ENCODE measurements around the gene LRIG1.

The LRIG1 gene

DNA sequence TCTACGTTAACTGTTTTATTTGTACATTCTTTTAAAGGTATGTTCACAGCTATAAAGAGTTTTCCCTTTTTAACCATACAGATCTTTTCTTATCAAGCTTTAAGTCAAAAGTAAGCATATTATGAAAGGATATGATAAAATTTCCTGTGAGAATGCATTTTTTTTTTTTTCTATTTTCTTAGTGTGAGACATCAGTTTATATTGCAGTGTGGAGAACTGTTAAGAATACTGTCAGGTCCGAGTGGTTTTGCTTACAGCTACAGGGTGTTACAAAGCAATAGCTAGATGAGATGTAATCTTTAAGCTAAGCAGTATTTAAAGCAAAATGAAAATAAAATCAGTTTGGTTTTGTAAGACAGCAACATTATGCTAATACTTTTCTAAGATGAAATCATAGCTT is 146.8 kb downstream of the LRIG1 start:
- Histone ChIP-seq H3K36me3 (replicated peaks; ENCODE audit: insufficient read depth, low read length) (no peaks in the 10 kb centered on the region), H4K20me1 (ENCODE audit: insufficient read depth, low read length) (no peaks in the 10 kb centered on the region), H3K4me3 (ENCODE audit: low read length) (no peak overlapping the region), H3K9me2 (replicated peaks; ENCODE audit: insufficient read depth, low read length) (no peaks in the 10 kb centered on the region), H3K9ac (ENCODE audit: low read length) (no peak overlapping the region), H3K27me3 (replicated peaks; ENCODE audit: insufficient read depth, low read length) (no peaks in the 10 kb centered on the region), H3K9me3 (replicated peaks; ENCODE audit: insufficient read depth, low read length) (no peaks in the 10 kb centered on the region), H3K79me2 (ENCODE audit: low read length) (no peaks in the 10 kb centered on the region), H2AFZ (ENCODE audit: low read length) (no peak overlapping the region), H3F3A (ENCODE audit: insufficient read depth, low read length) (no peaks in the 10 kb centered on the region), H3K4me1 (ENCODE audit: low read length) (peaks cover 7% of the 10 kb centered on the region; the same call in 1 of the 2 replicates), H3K27ac (ENCODE audit: low read length) (no peak overlapping the region), H3K4me2 (ENCODE audit: low read depth, low read length) (no peak overlapping the region)
- no peak for TF ChIP-seq EZH2 (optimal IDR thresholded peaks at IDR 0.05; ENCODE audit: low read depth, low read length)
- TF ChIP-seq EZH2phosphoT487 (IDR thresholded peaks at IDR 0.05; ENCODE audit: low read length): no peak
- TF ChIP-seq, protein P1, sequence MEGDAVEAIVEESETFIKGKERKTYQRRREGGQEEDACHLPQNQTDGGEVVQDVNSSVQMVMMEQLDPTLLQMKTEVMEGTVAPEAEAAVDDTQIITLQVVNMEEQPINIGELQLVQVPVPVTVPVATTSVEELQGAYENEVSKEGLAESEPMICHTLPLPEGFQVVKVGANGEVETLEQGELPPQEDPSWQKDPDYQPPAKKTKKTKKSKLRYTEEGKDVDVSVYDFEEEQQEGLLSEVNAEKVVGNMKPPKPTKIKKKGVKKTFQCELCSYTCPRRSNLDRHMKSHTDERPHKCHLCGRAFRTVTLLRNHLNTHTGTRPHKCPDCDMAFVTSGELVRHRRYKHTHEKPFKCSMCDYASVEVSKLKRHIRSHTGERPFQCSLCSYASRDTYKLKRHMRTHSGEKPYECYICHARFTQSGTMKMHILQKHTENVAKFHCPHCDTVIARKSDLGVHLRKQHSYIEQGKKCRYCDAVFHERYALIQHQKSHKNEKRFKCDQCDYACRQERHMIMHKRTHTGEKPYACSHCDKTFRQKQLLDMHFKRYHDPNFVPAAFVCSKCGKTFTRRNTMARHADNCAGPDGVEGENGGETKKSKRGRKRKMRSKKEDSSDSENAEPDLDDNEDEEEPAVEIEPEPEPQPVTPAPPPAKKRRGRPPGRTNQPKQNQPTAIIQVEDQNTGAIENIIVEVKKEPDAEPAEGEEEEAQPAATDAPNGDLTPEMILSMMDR (IDR thresholded peaks at IDR 0.05; ENCODE audit: low read length): no peak
- DNase-seq: no peak

- Histone ChIP-seq H3K4me3 (ENCODE audit: low read length) (no peak overlapping the region), H3K27me3 (replicated peaks; ENCODE audit: insufficient read depth, low read length) (no peaks in the 10 kb centered on the region), H4K20me1 (ENCODE audit: insufficient read depth, low read length) (no peaks in the 10 kb centered on the region), H2AFZ (ENCODE audit: low read length) (no peak overlapping the region), H3K9me3 (replicated peaks; ENCODE audit: insufficient read depth, low read length) (no peaks in the 10 kb centered on the region), H3K36me3 (replicated peaks; ENCODE audit: insufficient read depth, low read length) (no peaks in the 10 kb centered on the region), H3K4me1 (ENCODE audit: low read length) (peaks cover 7% of the 10 kb centered on the region; the same call in 1 of the 2 replicates), H3K27ac (ENCODE audit: low read length) (no peak overlapping the region), H3F3A (ENCODE audit: insufficient read depth, low read length) (no peaks in the 10 kb centered on the region), H3K9me2 (replicated peaks; ENCODE audit: insufficient read depth, low read length) (no peaks in the 10 kb centered on the region), H3K4me2 (ENCODE audit: low read depth, low read length) (no peak overlapping the region), H3K9ac (ENCODE audit: low read length) (no peak overlapping the region), H3K79me2 (ENCODE audit: low read length) (no peaks in the 10 kb centered on the region)
- DNase-seq: no peak
- no peak for TF ChIP-seq EZH2phosphoT487 (IDR thresholded peaks at IDR 0.05; ENCODE audit: low read length)
- no peak for TF ChIP-seq EZH2 (optimal IDR thresholded peaks at IDR 0.05; ENCODE audit: low read depth, low read length)
- TF ChIP-seq, protein P1 (IDR thresholded peaks at IDR 0.05; ENCODE audit: low read length): no peak
These were observed 147.3 kb downstream of the LRIG1 start for GRCh38 chr3:66353530-66353929.

- Histone ChIP-seq H3K27me3 (replicated peaks; ENCODE audit: insufficient read depth, low read length) (no peaks in the 10 kb centered on the region), H3F3A (ENCODE audit: insufficient read depth, low read length) (no peaks in the 10 kb centered on the region)
These were observed 147.8 kb downstream of the LRIG1 start for GRCh38 chr3:66353039-66353438.

More at GRCh38 chr3:66353039-66353438, 147.8 kb downstream of the LRIG1 start:
- no peak overlapping the region for H3K27ac ChIP-seq (ENCODE audit: low read length)
- H2AFZ ChIP-seq (ENCODE audit: low read length): no peak overlapping the region
- no peak overlapping the region for H3K4me3 ChIP-seq (ENCODE audit: low read length)
- no peaks in the 10 kb centered on the region for H3K9me3 ChIP-seq (replicated peaks; ENCODE audit: insufficient read depth, low read length)
- H3K79me2 ChIP-seq (ENCODE audit: low read length): no peaks in the 10 kb centered on the region
- H3K4me1 ChIP-seq (ENCODE audit: low read length): peaks cover 7% of the 10 kb centered on the region; the same call in 1 of the 2 replicates
- H3K9me2 ChIP-seq (replicated peaks; ENCODE audit: insufficient read depth, low read length): no peaks in the 10 kb centered on the region
- H3K36me3 ChIP-seq (replicated peaks; ENCODE audit: insufficient read depth, low read length): no peaks in the 10 kb centered on the region
- no peak overlapping the region for H3K4me2 ChIP-seq (ENCODE audit: low read depth, low read length)
- TF ChIP-seq EZH2 (optimal IDR thresholded peaks at IDR 0.05; ENCODE audit: low read depth, low read length) (no peak), EZH2phosphoT487 (IDR thresholded peaks at IDR 0.05; ENCODE audit: low read length) (no peak)
- TF ChIP-seq, protein P1 (IDR thresholded peaks at IDR 0.05; ENCODE audit: low read length): no peak
- H3K9ac ChIP-seq (ENCODE audit: low read length): no peak overlapping the region
- DNase-seq: no peak
- no peaks in the 10 kb centered on the region for H4K20me1 ChIP-seq (ENCODE audit: insufficient read depth, low read length)

Data from MM.1S (cell line).